ENCODE results near the gene TEPSIN.

- no peak for TF ChIP-seq CTCF (IDR thresholded peaks at IDR 0.05; ENCODE audit: extremely low read depth in 1 of 2, insufficient read depth in 1 of 2, low read depth in 1 of 2, low read length in 2 of 2)
- TF ChIP-seq EZH2 (IDR thresholded peaks at IDR 0.05; ENCODE audit: borderline replicate concordance, low read depth, low read length, severe bottlenecking), result no peak
- TF ChIP-seq POLR2AphosphoS5 (IDR thresholded peaks at IDR 0.05; ENCODE audit: insufficient read depth, low read depth, low read length), result no peak
- TF ChIP-seq, protein P1, sequence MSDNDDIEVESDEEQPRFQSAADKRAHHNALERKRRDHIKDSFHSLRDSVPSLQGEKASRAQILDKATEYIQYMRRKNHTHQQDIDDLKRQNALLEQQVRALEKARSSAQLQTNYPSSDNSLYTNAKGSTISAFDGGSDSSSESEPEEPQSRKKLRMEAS (IDR thresholded peaks at IDR 0.05; ENCODE audit: insufficient read depth, insufficient read length), result no peak
- no peak for TF ChIP-seq POLR2A (IDR thresholded peaks at IDR 0.05; ENCODE audit: low read depth, low read length)
- no peak for TF ChIP-seq JUN (IDR thresholded peaks at IDR 0.05; ENCODE audit: borderline replicate concordance, insufficient read depth, insufficient read length, low read depth)
- no peak for TF ChIP-seq MYC (IDR thresholded peaks at IDR 0.05; ENCODE audit: low read depth, low read length)
Observed at GRCh38 chr17:81278831-81279230, 40.0 kb upstream of the TEPSIN start.

Measured in endothelial cell of umbilical vein (primary cell).